Kidney tubule cell (primary cell): ENCODE measurements around the gene NECAB3.
"Not testable (repeated sequence)": the region's sequence is repeated elsewhere in the genome, so short reads cannot be mapped to it uniquely, and the experiment has no call there.

Experiments
- DNase-seq: peaks from one replicate; pipeline ENCODE4 v3.0.0-alpha.2; 2018; ENCODE audit warnings: low spot score

Gene NECAB3

DNA sequence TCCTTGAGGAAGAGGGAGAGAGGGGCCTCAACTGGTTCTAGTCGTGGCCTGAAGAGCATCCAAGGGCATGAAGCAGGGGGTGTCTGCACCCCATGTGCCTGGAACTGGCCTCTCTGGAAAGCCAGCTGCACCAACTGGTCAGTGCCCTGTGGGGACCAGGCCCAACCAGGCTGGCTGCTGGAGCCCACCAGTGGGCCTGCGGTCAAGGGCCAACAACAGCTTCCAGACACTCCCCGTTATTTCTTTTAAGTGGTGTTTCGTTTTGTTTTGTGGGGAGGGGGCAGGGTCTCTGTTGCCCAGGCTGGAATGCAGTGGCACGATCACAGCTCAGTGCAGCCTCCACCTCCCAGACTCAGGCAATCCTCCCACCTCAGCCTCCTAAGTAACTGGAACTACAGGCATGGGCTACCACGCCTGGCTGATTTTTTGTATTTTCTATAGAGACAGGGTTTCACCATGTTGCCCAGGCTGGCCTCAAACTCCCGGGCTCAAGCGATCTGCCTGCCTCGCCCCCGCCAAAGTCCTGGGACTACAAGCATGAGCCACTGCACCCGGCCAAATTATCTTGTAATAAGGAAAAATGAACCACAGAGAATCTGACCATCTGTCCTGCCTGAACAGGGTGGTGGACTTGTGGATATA lies 24.0 kb downstream of the NECAB3 start:
- no peak for DNase-seq

- DNase-seq = no peak
Measured at GRCh38 chr20:33649201-33649681, 25.0 kb downstream of the NECAB3 start.

GRCh38 chr20:33648396-33649004 lies 25.7 kb downstream of the NECAB3 start:
- DNase-seq = peak; percentile 26

DNA sequence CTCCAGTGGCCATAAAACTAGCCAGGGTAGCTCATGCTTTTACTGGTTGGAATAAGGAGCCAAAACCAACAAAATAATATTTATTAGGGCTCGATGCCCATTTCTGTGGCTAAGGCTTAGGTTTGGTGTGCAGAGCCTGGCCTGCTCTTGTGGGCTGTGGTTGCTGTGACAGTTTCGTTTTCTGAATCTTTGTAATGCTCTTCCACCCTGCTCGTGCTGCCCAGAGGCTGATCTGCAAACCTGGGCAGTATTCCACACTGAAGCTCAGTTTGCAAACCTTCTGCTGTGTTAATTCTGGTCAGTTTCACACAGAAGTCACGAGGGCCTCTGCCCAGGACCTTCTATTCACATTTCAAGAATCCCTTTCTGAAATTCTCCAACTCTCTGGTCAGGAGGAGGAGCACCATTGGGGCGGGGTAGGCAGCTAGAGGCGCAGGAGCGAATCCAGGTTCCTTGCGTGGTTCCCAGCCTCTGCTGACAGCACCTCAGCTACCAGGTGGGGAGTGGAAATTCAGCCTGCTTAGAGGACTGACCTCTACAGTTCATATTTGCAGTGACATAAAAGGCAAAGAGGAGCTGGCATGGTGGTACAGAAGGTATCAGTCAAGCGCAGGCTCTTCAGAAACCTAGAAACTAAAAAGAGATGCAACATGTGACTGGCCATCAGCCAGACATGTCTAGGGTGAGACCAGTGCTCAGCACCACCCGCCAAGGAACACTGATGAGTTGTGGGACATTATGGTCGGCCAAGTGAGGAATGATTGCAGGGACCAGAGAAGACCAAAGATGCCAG lies 26.4 kb downstream of the NECAB3 start:
- DNase-seq = peak; percentile 10

- not testable (repeated sequence) for DNase-seq
Measured at GRCh38 chr20:33646959-33647602, 27.1 kb downstream of the NECAB3 start.

GRCh38 chr20:33646191-33646590 lies 28.0 kb downstream of the NECAB3 start:
- no peak for DNase-seq

GRCh38 chr20:33645396-33645795 lies 28.8 kb downstream of the NECAB3 start:
- DNase-seq = no peak

DNA sequence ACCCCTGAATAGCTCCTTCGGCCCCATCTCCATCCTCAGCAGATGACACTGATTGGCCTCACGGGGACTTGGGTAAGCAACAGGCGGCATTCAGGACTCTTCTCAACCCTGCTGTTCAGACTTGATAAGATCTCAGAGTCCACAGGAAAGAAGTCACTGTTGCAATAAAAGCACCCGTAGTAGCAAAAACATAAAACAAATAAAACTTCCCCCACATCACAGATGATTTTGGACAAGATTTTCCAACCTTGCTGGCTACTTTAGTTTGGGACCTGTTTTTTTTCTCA lies 29.2 kb downstream of the NECAB3 start:
- no peak for DNase-seq

DNA sequence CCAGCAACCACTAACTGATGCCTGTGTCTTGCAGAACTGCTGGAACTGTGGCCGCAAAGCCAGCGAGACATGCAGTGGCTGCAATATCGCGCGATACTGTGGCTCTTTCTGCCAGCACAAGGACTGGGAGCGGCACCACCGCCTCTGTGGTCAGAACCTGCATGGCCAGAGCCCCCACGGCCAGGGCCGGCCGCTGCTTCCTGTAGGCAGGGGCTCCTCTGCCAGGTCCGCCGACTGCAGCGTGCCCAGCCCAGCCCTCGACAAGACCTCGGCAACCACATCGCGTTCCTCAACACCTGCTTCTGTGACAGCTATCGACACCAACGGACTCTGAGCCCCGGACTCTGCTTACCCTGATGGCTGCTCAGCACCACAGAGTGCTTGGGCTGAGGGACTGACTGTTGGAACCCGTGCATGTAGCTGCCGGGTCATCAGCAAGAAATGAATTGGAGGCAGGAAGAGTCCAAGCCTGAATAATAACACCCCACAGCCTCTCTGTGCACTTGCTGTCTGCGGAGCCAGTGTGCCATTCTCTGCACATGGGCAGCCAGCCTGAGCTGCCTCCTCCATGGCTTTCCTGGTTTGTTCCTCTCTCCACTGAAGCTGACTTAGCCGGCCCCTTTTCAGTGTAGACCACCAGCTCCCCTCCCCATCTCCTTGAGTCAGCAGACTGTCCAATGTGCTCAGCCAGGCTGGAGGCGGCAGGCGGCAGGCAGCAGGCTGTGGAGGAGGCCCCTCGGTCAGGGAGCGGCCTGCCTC lies 29.7 kb downstream of the NECAB3 start:
- DNase-seq = no peak

DNA sequence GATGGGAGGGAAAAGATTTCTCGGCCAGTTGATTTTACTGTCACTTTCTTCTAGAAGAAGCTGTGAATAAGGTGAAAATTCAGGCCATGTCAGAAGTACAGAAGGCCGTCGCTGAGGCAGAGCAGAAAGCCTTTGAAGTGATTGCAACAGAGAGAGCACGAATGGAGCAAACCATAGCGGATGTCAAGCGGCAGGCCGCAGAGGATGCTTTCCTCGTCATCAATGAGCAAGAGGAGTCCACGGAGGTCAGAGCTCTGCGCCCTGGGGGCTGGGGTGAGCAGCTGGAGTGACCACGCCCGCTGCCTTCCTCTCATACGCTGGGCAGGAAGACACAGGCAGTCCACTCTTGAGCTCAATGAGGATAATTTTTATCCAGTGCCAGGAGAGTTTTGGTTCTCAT lies 33.9 kb downstream of the NECAB3 start:
- DNase-seq = no peak

GRCh38 chr20:33636776-33637175 lies 37.5 kb downstream of the NECAB3 start:
- no peak for DNase-seq

DNA sequence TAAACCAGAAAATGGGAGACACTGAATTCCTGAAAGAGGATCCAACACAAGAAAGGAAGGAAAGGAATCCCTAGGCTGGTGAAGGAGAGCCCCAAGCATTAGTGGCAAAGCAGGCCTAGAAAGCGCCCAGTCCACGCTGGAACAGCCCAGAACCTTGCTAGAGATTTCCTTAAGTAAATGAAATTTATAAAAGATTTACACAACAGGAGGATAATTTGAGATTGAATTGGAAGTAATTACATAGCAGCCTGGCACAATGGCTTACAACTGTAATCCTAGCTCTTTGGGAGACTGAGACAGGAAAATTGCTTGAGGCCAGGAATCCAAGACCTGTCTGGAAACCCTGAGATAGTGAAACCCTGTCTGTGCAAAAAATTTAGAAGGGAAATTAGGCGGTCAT lies 38.9 kb downstream of the NECAB3 start:
- DNase-seq = no peak

- DNase-seq = not testable (repeated sequence)
Measured at GRCh38 chr20:33631910-33632309, 42.3 kb downstream of the NECAB3 start.

- no peak for DNase-seq
Measured at GRCh38 chr20:33630507-33630906, 43.7 kb downstream of the NECAB3 start.

DNA sequence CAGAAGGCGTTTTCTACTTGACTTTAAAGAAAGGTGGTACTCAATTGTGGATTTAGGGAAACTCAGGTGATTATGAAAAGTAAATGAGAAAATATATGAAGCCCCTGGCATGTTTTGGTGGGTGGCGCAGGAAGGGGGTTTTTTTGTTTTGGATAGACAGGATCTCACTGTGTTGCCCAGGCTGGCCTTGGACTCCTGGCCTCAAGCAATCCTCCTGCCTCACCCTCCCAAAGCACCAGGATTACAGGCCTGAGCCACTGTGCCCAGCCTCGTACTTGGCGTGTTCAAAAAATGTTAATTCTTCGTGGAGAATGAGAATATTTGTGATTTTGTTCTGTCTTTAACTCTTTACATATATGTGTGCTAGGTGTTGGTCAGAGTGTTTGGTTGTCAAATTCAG lies 44.2 kb downstream of the NECAB3 start:
- no peak for DNase-seq

- DNase-seq = no peak
Measured at GRCh38 chr20:33629533-33629932, 44.7 kb downstream of the NECAB3 start.

DNA sequence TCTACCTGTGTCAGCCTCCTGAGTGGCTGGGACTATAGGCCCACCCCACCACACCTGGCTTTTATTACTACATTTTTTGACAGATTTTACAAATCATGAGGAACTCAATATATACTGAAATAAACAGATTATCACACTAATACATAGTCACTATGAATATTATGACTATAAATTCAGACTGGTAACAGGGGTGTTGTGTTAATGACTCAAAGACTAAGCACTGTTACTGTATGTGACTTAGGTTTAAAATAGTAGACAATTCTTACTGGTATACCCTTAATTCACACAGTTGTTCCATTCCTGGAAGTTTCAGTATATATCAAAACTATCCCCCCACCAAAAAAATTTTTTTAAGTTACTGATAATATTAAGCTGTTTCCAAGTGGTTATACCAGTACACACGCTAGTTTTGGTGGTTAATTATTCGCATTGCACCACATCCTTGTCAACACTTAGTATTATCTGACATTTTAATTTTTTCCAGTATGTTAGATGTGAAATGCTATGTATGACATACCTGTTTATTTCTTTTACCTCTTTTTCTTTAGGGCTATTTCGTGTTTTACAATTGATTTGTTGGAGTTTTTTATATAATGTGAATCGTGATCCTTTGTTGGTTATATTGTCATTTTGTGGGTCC lies 46.5 kb downstream of the NECAB3 start:
- DNase-seq = no peak

- no peak for DNase-seq
Measured at GRCh38 chr20:33626190-33626589, 48.0 kb downstream of the NECAB3 start.

DNA sequence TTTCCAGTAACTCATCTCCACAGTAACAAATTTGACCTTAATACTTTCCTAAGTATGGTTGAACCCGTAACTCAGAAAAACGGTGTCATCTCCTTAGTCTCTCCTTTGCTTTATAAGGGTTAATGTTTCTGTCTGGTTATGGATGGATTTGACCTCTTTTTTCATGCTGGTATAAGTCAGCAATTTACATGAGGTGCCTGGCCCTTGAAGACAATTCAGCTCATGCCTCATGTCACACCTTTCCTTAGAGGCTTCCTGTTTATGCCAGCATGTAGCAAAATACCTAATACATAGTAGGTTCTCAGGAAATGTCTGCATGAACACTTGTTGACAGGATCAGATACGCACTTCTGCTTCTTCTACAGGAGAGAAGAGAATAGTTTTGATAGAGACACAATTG lies 49.8 kb downstream of the NECAB3 start:
- DNase-seq = no peak

DNA sequence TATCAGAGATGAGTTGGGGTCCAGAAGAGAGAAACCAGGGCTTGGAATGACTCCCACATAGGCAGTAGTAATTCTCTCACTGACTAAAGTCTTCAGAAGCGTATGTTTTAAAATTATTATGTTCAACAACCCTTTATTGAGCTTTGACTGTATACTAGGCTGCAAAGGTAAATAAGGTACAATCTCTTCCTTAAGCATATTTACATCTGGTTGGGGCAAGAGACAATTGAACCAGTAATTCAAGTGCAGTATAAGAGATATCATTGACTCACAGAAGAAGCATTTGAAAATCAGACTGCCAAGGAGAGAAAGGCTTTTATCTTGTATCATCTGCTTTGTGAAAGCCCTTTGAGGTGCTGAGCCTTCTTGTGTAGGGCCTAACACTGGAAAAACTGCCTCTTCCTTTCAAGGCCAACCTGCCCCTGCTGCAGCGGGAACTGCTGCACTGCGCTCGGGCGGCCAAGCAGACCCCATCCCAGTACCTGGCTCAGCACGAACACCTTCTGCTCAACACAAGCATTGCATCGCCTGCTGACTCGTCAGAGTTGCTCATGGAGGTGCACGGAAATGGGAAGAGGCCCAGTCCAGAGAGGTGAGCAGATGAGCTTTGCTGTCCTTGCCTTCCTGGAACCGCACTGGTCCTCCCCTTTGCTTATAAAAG lies 51.4 kb downstream of the NECAB3 start:
- DNase-seq = no peak
